ENCODE data around the gene ACKR2.

The ACKR2 gene

DNA sequence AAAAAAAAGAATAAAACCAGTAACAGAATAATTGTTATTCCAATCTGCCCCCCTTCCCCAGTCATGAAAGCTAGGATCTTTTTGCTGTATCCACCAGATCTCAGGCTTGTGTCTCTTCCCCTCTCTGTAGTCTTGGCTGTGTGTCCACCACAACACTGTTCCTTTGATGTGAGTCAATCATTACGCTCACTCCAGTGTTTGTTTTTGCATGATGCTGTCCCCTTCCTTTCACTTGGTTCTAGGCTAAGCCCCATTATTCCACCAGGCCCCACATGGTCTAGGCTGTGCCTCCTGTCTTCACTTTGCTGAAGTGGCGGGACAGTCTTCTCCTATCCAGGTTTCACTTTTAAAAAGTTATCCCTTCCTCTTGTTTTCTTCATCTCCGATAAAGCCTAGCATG lies 13.6 kb downstream of the ACKR2 start:
- H3K27ac ChIP-seq, result no peak overlapping the region
- no peak for TF ChIP-seq ZFX (IDR thresholded peaks at IDR 0.05; ENCODE audit: borderline replicate concordance)
- TF ChIP-seq, protein P1, sequence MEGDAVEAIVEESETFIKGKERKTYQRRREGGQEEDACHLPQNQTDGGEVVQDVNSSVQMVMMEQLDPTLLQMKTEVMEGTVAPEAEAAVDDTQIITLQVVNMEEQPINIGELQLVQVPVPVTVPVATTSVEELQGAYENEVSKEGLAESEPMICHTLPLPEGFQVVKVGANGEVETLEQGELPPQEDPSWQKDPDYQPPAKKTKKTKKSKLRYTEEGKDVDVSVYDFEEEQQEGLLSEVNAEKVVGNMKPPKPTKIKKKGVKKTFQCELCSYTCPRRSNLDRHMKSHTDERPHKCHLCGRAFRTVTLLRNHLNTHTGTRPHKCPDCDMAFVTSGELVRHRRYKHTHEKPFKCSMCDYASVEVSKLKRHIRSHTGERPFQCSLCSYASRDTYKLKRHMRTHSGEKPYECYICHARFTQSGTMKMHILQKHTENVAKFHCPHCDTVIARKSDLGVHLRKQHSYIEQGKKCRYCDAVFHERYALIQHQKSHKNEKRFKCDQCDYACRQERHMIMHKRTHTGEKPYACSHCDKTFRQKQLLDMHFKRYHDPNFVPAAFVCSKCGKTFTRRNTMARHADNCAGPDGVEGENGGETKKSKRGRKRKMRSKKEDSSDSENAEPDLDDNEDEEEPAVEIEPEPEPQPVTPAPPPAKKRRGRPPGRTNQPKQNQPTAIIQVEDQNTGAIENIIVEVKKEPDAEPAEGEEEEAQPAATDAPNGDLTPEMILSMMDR (IDR thresholded peaks at IDR 0.05), result no peak

DNA sequence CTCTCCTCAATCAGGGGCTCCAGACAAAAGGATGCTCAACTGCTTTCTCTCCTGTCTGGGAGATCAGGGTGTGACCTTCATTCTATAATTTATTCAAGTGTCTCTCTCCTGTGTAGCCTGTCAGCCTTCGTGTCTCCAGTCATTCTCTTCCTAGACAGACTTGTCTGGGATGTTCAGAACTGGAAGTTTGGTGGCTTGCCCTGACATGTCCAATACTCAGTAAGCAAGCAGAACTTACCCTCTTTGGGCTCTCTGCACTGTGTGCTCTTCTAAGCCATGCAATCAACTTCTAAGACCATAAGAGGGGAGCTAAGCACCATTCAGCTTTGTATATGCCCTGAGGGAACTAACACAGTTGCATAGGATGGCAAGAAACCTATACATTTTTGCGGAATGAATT lies 14.1 kb downstream of the ACKR2 start:
- H3K27ac ChIP-seq, result no peak overlapping the region
- no peak for TF ChIP-seq ZFX (IDR thresholded peaks at IDR 0.05; ENCODE audit: borderline replicate concordance)
- TF ChIP-seq, protein P1 (IDR thresholded peaks at IDR 0.05), result no peak

DNA sequence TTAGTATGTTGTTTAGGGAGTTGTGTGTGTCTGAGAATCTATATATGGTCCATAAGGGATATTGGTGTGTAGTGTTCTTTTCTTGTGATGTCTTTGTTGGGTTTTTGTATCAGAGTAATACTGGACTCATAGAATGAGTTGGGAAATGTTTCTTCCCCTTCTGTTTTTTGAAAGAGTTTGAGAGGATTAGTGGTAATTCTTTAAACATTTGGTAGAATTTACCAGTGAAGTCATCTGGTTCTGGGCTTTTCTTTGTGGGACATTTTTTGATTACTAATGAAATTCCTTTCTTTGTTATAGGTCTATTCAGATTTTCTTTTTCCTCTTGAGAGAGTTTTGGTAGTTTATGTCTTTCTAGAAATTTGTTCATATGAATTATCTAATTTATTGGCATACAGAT lies 16.9 kb downstream of the ACKR2 start:
- no peak for TF ChIP-seq ZFX (IDR thresholded peaks at IDR 0.05; ENCODE audit: borderline replicate concordance)
- TF ChIP-seq, protein P1 (IDR thresholded peaks at IDR 0.05), result no peak
- no peak overlapping the region for H3K27ac ChIP-seq

DNA sequence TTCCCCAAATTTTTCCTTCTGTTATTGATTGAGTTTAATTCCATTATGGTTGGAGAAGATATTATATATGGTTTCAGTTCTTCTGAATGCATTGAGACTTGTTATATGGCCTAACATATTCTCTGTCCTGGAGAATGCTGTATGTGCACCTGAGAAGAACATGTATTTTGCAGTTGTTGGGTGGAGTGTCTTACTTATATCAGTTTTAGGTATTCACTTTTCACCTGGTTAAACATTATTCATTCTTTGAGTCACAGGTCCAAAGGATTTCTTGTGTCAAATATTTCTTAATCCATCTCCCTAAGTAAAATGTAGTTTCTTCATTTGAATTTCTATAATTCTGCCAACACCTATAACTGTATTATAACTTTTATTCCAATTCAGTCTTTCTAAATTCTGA lies 17.8 kb downstream of the ACKR2 start:
- TF ChIP-seq, protein P1 (IDR thresholded peaks at IDR 0.05), result no peak
- no peak for TF ChIP-seq ZFX (IDR thresholded peaks at IDR 0.05; ENCODE audit: borderline replicate concordance)
- H3K27ac ChIP-seq, result no peak overlapping the region

DNA sequence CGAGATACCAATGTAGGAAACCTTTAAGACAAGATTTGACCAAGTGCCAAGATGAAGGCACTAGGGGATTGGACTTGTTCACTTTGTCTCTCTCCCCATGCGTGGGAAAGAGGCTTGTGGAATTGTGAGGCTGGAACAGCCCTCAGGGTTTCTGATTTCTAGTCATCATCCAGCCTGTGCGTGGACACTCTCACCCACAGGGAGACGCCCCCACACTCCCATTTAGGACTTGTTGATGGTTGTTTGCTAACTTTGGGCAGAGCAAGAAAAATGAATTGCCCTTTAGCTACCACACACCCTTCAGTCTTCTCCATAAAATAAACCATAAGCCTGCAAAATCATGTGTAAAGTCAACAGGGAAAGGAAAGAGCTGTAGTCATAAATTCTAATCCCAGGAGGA lies 18.4 kb downstream of the ACKR2 start:
- no peak overlapping the region for H3K27ac ChIP-seq
- TF ChIP-seq, protein P1 (IDR thresholded peaks at IDR 0.05), result no peak
- TF ChIP-seq ZFX (IDR thresholded peaks at IDR 0.05; ENCODE audit: borderline replicate concordance), result no peak

DNA sequence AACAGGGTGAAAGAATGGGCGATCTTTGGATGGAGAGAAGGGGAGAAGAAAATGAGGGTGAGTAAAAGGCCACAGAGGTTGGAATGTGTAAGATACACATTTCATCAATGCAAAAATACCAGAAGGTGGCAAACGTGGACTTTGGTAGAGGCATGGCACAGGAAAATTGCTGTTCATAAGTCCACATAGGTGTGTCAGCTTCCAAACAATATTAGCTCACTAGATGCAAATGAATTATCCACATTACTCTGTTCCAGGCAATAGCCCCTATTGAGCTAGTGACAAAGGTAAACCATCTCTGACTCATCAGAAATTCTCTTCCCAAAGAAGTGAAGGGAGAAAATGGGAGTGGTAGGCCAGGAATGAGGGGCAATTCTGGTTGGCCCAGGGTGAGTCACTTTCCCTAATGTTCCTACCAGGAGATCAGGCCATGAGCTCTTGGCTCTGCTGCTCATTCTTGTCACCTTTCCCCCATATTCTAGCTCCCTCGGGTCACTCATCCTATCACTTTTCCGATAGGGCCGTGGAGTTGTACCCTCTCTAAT lies 19.9 kb downstream of the ACKR2 start:
- H3K27ac ChIP-seq, result no peak overlapping the region
- TF ChIP-seq ZFX (IDR thresholded peaks at IDR 0.05; ENCODE audit: borderline replicate concordance), result no peak
- TF ChIP-seq, protein P1 (IDR thresholded peaks at IDR 0.05), result no peak

DNA sequence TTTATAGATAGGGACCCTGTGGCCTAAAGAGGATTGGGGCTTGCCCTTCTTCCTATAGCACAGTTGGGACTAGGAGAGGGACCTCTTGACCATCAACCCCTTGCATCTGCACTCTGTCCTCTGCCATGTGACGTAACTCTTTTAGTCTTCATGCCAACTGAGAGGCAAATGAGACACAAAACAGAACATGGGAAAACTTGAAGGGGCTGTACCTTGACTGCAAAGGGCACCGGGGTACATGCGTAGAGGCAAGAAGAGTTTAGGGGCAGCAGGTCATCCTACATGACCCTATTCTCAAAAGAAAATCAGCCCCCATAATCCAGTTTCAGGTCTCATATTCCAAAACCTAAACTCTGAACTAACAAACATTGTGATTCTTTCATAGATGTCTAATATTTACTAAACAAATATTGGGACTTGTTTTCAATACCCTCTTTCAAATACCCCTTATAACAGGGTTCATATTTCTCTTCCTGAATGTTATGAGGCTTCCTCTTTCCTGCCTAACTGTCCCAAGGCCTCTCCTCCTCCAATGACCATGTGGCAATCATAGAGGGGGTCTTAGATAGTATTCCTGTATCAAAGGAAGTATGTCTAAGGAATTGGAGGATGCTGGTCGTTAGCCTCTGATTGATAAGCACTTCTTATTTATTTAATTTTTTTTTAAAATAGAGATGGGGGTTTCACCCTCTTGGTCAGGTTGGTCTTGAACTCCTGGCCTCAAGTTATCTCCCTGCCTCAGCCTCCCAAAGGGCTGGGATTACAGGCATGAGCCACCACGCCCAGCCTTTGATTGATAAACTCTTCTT lies 20.6 kb downstream of the ACKR2 start:
- TF ChIP-seq, protein P1 (IDR thresholded peaks at IDR 0.05), result no peak
- no peak for TF ChIP-seq ZFX (IDR thresholded peaks at IDR 0.05; ENCODE audit: borderline replicate concordance)
- no peak overlapping the region for H3K27ac ChIP-seq
